HG02973 (cell line): Measurements from ENCODE around the gene TMPRSS7.
"Not testable (repeated sequence)": the region's sequence is repeated elsewhere in the genome, so short reads cannot be mapped to it uniquely, and the experiment has no call there.

Experiments
- ATAC-seq: cut with Tn5 transposase; IDR thresholded peaks from one replicate; pipeline ENCODE4 v1.9.1; 2021; ENCODE audit warnings: moderate library complexity; ENCODE audit not compliant: unreplicated experiment

TMPRSS7 gene

GRCh38 chr3:112011376-112011940 lies 23.1 kb upstream of the TMPRSS7 start:
- no peak for ATAC-seq

- ATAC-seq = no peak
Measured at GRCh38 chr3:112012205-112012992, 22.1 kb upstream of the TMPRSS7 start.

DNA sequence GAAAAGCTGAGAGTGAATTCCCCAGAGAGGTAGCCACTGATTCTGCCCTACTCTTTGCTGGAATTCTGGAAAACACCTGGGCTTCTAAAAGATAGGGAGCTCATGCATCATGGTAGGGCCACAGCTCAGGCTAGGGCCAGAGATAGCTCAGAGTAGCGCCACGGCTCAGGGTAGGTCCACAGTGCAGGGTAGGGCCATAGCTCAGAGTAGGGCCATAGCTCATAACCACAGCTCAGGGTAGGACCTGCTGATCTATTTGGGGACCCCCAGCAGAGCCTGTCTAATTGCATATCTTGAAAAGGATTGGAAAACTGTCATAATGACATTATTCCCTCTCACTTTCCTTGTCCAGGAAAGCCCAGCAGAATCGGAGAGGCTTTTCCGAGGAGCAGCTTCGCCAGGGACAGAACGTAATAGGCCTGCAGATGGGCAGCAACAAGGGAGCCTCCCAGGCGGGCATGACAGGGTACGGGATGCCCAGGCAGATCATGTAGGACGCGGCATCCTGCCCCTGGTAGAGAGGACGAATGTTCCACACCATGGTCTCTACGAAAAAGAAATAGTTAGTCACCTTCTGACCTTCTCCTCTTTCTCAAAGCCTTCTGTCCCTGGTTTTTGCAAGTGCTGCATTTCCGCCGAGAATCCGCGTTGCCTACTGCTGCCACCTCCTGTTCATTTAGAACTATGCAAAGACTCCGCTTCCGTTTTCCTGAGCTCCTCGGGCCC lies 21.3 kb upstream of the TMPRSS7 start:
- ATAC-seq = peak; percentile 88

DNA sequence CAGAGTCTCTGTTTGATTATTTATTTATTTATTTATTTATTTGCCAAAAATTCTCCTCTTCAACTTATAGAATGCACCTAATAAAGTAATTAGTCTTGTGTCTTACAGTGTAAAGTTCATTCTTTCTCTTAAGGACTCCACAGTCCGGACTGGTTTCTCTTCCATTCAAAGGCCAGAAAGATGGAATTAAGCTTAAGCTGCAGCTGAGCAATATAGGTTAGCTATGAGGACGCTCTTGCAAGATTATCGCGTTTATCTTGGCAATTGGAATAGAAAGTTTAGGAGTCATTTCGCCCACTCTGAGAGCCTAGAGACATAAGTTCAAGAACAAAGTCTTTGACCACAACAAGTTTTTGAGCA lies 20.8 kb upstream of the TMPRSS7 start:
- peak; percentile 24 for ATAC-seq

- ATAC-seq = no peak
Measured at GRCh38 chr3:112017091-112017490, 17.4 kb upstream of the TMPRSS7 start.

DNA sequence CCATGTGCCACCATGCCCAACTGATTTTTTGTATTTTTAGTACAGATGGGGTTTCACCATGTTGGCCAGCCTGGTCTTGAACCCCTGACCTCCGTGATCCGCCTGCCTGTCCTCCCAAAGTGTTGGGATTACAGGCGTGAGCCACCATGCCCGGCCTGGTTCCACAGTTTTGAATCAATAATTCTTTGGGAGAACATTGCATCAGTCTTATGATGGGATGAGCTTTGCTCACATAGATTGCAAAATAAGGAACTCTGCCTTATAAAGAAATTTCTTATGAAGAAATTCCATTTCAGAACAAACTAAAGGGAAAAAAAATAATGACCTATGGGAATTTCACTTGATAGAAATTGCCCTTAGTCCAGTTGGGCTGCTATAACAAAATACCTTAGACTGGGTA lies 15.8 kb upstream of the TMPRSS7 start:
- ATAC-seq = no peak

DNA sequence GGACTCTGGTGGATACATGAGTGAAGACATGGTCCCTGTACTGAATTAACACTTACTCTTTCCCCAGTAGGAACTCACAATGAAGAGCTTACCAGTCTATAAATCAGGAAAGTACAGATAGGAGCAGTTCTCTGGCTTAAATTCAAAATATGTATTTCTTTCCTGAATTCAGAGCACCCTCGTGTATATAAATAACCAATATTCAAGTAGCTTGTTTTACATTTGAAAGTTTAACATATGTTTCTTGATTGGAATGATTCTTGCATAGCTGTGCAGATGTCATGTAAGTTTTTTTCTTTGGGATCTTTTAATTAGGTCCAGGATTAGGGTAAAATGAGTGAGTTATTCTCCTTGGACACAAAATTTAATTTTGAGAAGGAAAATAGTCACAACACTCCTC lies 14.8 kb upstream of the TMPRSS7 start:
- no peak for ATAC-seq

DNA sequence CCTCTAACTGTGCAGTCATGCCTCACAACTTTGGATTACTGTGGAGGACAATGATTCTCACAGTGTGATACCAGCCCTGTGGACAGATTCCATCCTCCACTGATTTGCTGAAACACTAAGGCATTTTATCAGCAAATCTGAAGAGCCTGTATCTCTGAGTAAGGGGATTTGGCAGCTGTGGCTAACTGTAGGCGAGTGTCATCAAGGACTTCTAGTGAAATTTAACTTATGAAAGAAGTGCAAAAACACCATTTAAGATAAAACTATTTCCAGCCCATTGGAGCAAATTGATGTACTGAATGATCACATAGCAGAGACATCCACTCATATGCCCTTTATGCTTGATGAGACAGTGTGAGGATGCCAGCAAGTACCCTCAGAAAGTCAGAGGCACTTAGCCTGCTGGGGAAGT lies 13.9 kb upstream of the TMPRSS7 start:
- ATAC-seq = no peak

DNA sequence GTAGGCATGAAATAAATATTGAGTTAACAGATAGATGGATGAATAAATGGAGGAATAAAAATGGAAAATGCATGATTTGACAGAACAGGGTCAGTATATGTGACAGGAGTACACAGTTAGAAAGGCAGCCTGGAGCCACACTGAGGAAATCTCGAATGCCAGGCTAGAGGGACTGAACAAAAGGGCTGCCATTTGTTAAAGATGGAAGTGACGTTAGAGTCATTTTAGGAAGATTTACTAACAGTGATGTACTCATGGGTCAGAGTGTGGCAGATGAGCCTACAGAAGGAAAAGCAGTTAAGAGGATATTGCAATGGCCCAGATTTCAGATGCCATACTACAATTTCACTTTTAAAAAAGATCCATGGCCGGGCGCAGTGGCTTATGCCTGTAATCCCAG lies 7.4 kb upstream of the TMPRSS7 start:
- no peak for ATAC-seq

DNA sequence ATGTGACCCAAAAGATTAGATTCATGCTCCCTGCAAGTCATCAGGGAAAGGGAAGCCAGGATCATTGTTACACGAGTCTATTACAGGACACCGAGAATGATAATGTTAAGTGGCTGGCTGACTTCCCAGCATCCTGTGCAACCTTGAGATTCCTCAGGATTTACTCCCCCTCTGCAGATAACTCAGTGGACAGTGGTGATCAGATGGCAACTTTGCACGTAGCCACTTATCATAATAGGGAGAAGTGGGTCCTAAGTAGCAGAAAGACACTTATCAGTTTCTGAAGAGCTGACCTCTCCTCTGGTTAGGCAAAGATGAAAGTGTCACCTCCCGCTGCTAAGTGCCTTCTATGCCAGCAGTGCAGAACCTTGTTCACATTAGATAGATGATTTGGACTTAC lies 6.7 kb upstream of the TMPRSS7 start:
- ATAC-seq = no peak

GRCh38 chr3:112030901-112031300 lies 3.6 kb upstream of the TMPRSS7 start:
- ATAC-seq = no peak

DNA sequence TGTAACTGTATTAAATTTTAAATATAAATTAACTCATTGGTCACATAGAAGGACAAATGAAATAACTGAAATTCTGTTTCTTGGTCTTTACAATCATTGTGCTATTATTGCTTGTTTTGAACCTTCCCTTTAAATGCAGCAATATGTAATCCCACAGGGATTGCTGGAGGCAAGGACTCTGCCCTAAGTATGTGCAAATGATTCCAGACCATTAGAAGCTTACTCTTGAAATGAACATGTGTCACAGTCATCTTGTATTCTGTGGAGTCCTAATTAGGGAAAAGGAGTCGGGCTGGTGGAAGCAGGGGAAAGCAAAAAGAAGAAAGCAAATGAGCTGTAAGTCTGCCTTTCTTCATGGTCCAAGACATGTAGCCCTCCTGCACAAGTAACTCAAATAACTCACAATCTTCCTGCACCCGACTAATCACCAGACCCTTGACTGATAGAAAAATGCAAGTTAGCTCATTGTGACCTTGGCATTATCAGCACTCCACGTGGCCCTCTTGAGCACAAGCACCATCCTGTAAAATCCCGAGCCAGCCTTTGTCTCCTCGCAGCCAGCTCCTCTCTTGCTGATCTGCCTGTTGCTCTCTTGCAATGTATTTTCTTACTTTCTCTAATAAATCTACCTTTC lies 2.3 kb upstream of the TMPRSS7 start:
- ATAC-seq = no peak

- no peak for ATAC-seq
Measured at GRCh38 chr3:112035241-112035640, 705 bp downstream of the TMPRSS7 start.

- ATAC-seq = not testable (repeated sequence)
Measured at GRCh38 chr3:112037194-112037593, 2.7 kb downstream of the TMPRSS7 start.

- no peak for ATAC-seq
Measured at GRCh38 chr3:112038863-112039262, 4.3 kb downstream of the TMPRSS7 start.

- no peak for ATAC-seq
Measured at GRCh38 chr3:112041321-112041720, 6.8 kb downstream of the TMPRSS7 start.

DNA sequence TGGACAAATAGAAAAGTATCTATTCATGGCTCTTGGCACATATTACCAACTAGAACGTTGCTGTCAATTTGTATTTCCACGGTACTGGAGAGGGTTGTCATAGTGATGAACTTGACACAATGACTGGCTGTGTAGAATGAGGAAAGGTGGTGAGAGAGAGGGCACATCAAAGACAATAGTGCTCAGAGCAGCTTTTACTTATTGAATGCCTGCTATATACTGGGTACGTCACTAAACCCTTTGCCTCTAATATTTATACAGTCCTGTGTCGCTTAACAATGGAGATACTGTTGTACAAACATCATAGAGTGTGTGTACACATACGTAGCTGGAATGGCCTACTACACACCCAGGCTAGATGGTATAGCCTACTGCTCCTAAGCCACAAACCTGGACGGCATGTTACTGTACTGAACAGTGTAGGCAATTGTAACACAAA lies 8.3 kb downstream of the TMPRSS7 start:
- no peak for ATAC-seq

DNA sequence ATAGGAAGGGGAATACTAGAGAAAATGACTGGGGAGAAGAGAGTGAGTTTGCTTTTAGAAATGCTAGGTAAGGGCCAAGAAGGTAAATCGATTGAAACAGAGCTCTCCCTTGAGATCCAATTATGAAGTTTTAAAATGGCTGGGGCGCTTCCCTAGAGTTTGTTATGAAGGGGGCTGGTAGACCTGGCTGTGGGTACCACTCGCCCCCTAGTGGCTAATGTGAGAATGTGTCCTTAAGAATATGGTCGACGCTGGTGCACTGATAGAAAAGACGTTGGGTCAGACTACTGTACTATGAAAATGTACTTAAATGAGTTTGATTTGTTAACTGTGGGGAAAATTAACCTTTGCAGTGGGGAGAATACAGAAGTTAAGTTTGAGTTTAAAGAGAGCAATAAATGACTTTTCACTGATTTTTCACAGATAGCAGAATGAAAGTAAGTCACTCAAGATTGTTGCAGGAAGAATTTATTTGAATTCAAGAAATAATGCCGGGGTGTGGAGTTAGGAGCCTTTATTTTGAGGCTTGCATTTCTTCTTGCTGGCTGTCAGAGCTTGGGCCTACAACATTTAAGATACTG lies 9.2 kb downstream of the TMPRSS7 start:
- ATAC-seq = peak; percentile 92

DNA sequence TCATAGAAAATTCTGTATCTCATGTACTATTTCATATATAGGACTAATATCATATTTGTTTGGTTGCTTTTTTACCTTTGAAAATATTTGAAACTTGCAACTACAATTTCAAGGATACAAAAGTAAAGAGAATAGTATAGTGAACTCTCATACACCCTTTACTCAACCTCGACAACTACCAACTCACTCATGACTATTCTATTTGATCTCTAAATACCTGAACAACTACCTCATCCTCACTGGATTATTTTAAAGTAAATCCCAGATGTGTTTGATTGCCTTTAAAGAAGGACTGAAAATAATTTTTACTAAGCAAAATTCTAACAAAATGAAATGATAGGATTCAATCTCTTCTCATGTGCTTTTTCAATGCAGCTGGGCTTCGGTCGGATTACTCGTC lies 12.1 kb downstream of the TMPRSS7 start:
- ATAC-seq = no peak

- ATAC-seq = no peak
Measured at GRCh38 chr3:112047264-112047663, 12.7 kb downstream of the TMPRSS7 start.

DNA sequence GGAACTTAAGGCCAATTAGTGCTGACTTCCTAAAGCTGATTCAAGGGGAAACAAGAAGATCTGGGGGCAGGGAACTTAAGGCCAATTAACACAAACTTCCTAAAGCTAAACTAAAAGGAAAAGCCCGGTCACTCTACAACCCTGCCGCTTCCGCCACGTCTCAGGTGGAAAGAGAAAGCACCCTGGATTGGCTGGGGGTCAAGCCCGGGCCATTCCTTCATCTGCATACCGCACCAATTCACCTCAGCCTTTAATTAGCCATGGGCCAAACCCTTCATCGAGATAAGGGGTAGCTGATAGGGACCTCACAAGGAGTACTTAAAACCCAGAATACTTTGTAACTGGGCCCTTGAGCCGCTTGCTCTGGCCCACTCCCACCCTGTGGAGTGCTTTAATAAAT lies 14.4 kb downstream of the TMPRSS7 start:
- ATAC-seq = no peak
